GM23248 (cell line): ENCODE results near the gene LRRTM1. TPM values are rescaled to one million over a fixed set of nuclear protein-coding genes. Genes with fewer than 3 reads are reported as not detected.

ENCODE experiments used
- DNase-seq: peaks from one replicate; pipeline ENCODE4 v3.0.0-alpha.2; 2015
- H2AFZ ChIP-seq: fragments of 200-600 bp; sonication (generic); 2 replicates; pipeline ENCODE4 v1.6.1; 2016; ENCODE audit warnings: antibody characterized with exemption
- H3F3A ChIP-seq: fragments of 200-600 bp; sonication (generic); 2 replicates; pipeline ENCODE4 v1.6.1; 2016; ENCODE audit warnings: mild to moderate bottlenecking, antibody characterized with exemption, mixed run types; ENCODE audit not compliant: insufficient read depth
- H3K27ac ChIP-seq: fragments of 200-600 bp; sonication (generic); 2 replicates; pipeline ENCODE4 v1.5.1; 2016; ENCODE audit warnings: mild to moderate bottlenecking
- H3K27me3 ChIP-seq: fragments of 200-600 bp; sonication (generic); replicated peaks from 2 replicates; pipeline ENCODE4 v1.6.1; 2016; ENCODE audit warnings: mild to moderate bottlenecking; ENCODE audit not compliant: insufficient read depth
- H3K36me3 ChIP-seq: fragments of 200-600 bp; sonication (generic); 2 replicates; pipeline ENCODE4 v1.6.1; 2016; ENCODE audit warnings: low read depth, mild to moderate bottlenecking
- H3K4me1 ChIP-seq: fragments of 200-600 bp; sonication (generic); 2 replicates; pipeline ENCODE4 v1.6.1; 2016; ENCODE audit warnings: mild to moderate bottlenecking; ENCODE audit not compliant: insufficient read depth
- H3K4me2 ChIP-seq: fragments of 200-600 bp; sonication (generic); one replicate; pipeline ENCODE4 v1.6.1; 2016; ENCODE audit warnings: mild to moderate bottlenecking; ENCODE audit not compliant: unreplicated experiment
- H3K4me3 ChIP-seq: fragments of 200-600 bp; sonication (generic); 2 replicates; pipeline ENCODE4 v1.5.1; 2016; ENCODE audit warnings: mild to moderate bottlenecking
- H3K79me2 ChIP-seq: fragments of 200-600 bp; sonication (generic); 2 replicates; pipeline ENCODE4 v1.6.1; 2016; ENCODE audit warnings: mild to moderate bottlenecking; ENCODE audit not compliant: insufficient read depth
- H3K9ac ChIP-seq: fragments of 200-600 bp; sonication (generic); 2 replicates; pipeline ENCODE4 v1.6.1; 2016; ENCODE audit warnings: mild to moderate bottlenecking
- H3K9me2 ChIP-seq: fragments of 200-600 bp; sonication (generic); 2 replicates; pipeline ENCODE4 v1.6.1; 2016; ENCODE audit warnings: mixed run types, mild to moderate bottlenecking, moderate library complexity; ENCODE audit not compliant: insufficient read depth
- H3K9me3 ChIP-seq: fragments of 200-600 bp; sonication (generic); one replicate; pipeline ENCODE4 v1.6.1; 2017; ENCODE audit warnings: low read depth
- H4K20me1 ChIP-seq: fragments of 200-600 bp; sonication (generic); 2 replicates; pipeline ENCODE4 v1.6.0; 2016; ENCODE audit not compliant: insufficient read depth
- EZH2 ChIP-seq: fragments of 200-600 bp; sonication (generic); IDR thresholded peaks from 2 replicates; pipeline ENCODE4 v1.6.1; 2018; ENCODE audit warnings: antibody characterized with exemption, mild to moderate bottlenecking; ENCODE audit not compliant: insufficient read depth, poor library complexity, severe bottlenecking
- EZH2phosphoT487 ChIP-seq: fragments of 200-600 bp; sonication (generic); IDR thresholded peaks from 2 replicates; pipeline ENCODE4 v1.6.1; 2018; ENCODE audit warnings: antibody characterized with exemption, moderate library complexity, mild to moderate bottlenecking, low read depth; ENCODE audit not compliant: insufficient read depth
- WGBS, 2 experiments: methylation state at CpG; one replicate each; pipeline ENCODE4 v1.1.6; 2015 to 2017; ENCODE audit warnings: low lambda C conversion rate in 2 of 2, low coverage in 1 of 2; ENCODE audit errors: missing lambda C conversion rate in 2 of 2; 5-methylcytosine and 5-hydroxymethylcytosine counted together
- in situ Hi-C: fragments of 300-500 bp; cut with MboI; formaldehyde crosslinking; loops from 2 replicates; pipeline ENCODE4 v1.15.0; 2020
- polyA plus RNA-seq: library from polyadenylated mRNA; unstranded; fragments of >200 nt; fragmentation: Nextera tagmentation; extraction: Ambion mirVana; gene quantifications from 2 replicates; pipeline ENCODE4 v1.2.1, GENCODE V29; 2016
- total RNA-seq: library from RNA; depleted of rRNA; stranded (reverse); fragments of >200 nt; shearing (Covaris generic); gene quantifications from 2 replicates; pipeline ENCODE4 v1.2.3, GENCODE V29; 2014

LRRTM1 gene
- total and polyA plus RNA-seq, 2 experiments from 2014 or later = not detected

DNA sequence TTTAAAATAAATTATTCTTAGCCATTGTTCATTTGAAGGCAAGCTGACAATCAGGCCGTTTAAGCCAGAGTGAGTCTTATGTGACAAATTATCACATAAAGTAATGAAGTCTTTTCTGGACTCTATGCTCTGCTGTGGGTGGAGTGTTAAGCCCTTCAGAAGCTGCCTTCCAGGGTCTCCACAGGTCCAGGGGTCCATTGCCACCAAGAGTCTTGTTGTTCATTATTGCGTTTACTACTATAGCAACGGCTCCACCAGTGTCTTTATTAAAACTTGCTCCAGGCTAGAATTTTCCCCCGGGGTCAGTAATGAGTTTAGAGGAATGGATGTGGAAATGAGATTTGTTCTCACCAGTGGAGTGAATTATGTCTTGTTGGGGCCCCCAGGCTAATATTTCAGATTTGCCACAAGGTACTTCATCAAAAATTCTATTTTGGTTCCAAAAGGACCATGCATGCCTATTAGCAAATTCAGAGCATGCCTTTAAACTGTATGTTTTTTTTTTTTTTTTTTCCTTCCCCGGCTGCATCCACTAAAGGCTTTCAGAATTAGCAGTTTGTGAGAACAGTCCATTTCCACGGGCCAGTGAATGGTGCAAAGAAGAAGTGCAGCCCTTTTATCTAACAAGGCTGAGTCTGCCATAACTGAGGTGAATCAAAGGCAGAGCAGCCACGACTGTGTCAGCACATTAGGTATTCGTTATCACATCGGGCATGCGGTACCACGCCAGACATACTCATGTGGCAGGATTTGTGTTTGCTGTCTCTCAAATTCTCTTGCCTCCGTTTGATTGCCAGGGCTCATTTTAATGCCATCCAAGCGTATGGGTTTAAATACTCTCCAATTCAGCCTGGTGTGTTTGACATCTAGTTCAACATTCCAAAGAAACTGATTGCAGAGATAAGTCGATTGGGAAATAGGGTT, 26.2 kb upstream of the LRRTM1 start:
- Histone ChIP-seq H3K9ac (no peak overlapping the region), H4K20me1 (no peaks in the 10 kb centered on the region), H2AFZ (no peak overlapping the region), H3K27me3 (no peaks in the 10 kb centered on the region), H3F3A (no peaks in the 10 kb centered on the region), H3K4me2 (no peak overlapping the region), H3K27ac (no peak overlapping the region), H3K4me3 (no peak overlapping the region), H3K79me2 (no peaks in the 10 kb centered on the region), H3K9me2 (no peaks in the 10 kb centered on the region), H3K9me3 (no peaks in the 10 kb centered on the region), H3K36me3 (no peaks in the 10 kb centered on the region), H3K4me1 (no peaks in the 10 kb centered on the region)
- 38% methylated on average over 14 of the region's 14 CpGs for WGBS, 2 experiments
- DNase-seq = no peak
- in situ Hi-C loops = no loop called here
- TF ChIP-seq EZH2 (no peak), EZH2phosphoT487 (no peak)

GRCh38 chr2:80329491-80329890, 24.9 kb upstream of the LRRTM1 start:
- Histone ChIP-seq H3K4me3 (no peak overlapping the region), H3K4me2 (no peak overlapping the region), H3K9me2 (no peaks in the 10 kb centered on the region), H3F3A (no peaks in the 10 kb centered on the region), H3K27ac (no peak overlapping the region), H3K9ac (no peak overlapping the region), H3K79me2 (no peaks in the 10 kb centered on the region), H2AFZ (no peak overlapping the region), H3K9me3 (no peaks in the 10 kb centered on the region), H4K20me1 (no peaks in the 10 kb centered on the region), H3K4me1 (no peaks in the 10 kb centered on the region), H3K27me3 (no peaks in the 10 kb centered on the region), H3K36me3 (no peaks in the 10 kb centered on the region)
- in situ Hi-C loops = no loop called here
- 31 to 35% methylated on average over 5 of the region's 5 CpGs for WGBS, 2 experiments
- DNase-seq = no peak
- TF ChIP-seq EZH2 = no peak
- no peak for TF ChIP-seq EZH2phosphoT487

DNA sequence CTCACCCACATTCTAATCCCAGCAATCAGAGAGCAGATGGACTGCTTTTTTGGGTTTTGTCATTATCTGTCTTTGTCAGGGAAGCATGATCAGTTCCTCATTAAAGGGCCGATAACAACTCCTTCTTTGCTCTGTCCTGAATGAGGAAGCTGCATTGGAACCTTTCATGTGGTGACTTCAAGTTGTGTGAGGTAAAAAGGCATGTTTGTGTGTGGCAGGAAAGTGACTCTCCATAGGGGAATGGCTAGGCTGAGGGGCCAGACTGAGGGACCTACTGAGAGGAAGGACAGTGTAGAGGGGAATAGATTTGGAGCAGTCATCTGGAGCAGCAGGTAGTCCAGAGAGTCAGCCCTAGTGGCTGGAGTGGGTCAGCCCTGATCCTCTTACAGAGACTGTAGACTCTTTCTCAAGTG, 23.6 kb upstream of the LRRTM1 start:
- Histone ChIP-seq H2AFZ (no peak overlapping the region), H3K9me3 (no peaks in the 10 kb centered on the region), H3F3A (no peaks in the 10 kb centered on the region), H3K4me1 (no peaks in the 10 kb centered on the region), H3K4me3 (no peak overlapping the region), H3K27ac (no peak overlapping the region), H3K9me2 (no peaks in the 10 kb centered on the region), H3K4me2 (no peak overlapping the region), H3K9ac (no peak overlapping the region), H3K79me2 (no peaks in the 10 kb centered on the region), H3K36me3 (no peaks in the 10 kb centered on the region), H4K20me1 (no peaks in the 10 kb centered on the region), H3K27me3 (0 out of 2 replicates have a peak, but pooled peaks cover 7% of the 10 kb centered on the region)
- no peak for DNase-seq
- in situ Hi-C loops = no loop called here
- TF ChIP-seq EZH2phosphoT487 (no peak), EZH2 (no peak)
- WGBS, 2 experiments = 32 to 38% methylated on average over 1 of the region's 1 CpG

DNA sequence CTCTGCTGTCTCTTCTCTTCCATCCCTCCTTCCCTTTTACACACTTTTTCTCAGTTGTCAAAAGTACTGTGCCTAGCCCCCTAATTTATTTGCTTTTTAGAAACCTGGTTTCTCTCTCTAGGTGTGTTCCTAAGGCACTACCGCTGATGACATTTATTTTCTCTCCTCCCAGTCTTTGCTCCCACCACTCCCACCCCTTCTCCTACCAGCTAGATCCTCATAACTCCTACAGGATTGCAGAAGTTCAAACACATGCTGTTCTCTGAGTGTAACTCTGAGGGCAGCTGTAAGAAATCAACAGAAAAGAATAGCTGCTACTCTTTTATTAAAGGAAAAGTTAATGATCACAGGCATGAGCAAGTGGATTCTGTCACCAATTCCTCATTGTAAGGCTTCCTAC, 22.3 kb upstream of the LRRTM1 start:
- no peak overlapping the region for H3K27ac ChIP-seq
- H3K4me2 ChIP-seq = no peak overlapping the region
- no peaks in the 10 kb centered on the region for H3K79me2 ChIP-seq
- no peaks in the 10 kb centered on the region for H3K9me3 ChIP-seq
- in situ Hi-C loops = no loop called here
- H3K4me1 ChIP-seq = no peaks in the 10 kb centered on the region
- H3K9ac ChIP-seq = no peak overlapping the region
- DNase-seq = no peak
- no peak overlapping the region for H2AFZ ChIP-seq
- no peak overlapping the region for H3K4me3 ChIP-seq
- 0 out of 2 replicates have a peak, but pooled peaks cover 7% of the 10 kb centered on the region for H3K27me3 ChIP-seq
- H3K9me2 ChIP-seq = no peaks in the 10 kb centered on the region
- TF ChIP-seq EZH2phosphoT487 (no peak), EZH2 (no peak)
- H3K36me3 ChIP-seq = no peaks in the 10 kb centered on the region
- WGBS, 2 experiments = 40 to 44% methylated on average over 1 of the region's 1 CpG
- H3F3A ChIP-seq = no peaks in the 10 kb centered on the region
- no peaks in the 10 kb centered on the region for H4K20me1 ChIP-seq
